Activated T-cell treated with anti-CD3 and anti-CD28 coated beads for 4 hours (primary cell): ENCODE data around the gene MKKS.

ENCODE experiments used
- DNase-seq: peaks from one replicate; pipeline ENCODE4 v3.0.0-alpha.2; 2020

Gene MKKS

GRCh38 chr20:10433623-10434466 lies at the start of gene MKKS:
TSS of gene MKKS (minus strand) at chr20:10434222. CDS start at chr20:10413514, 20,708 bp downstream.
- peak; percentile 75 for DNase-seq

GRCh38 chr20:10483691-10484090 lies 49.7 kb upstream of the MKKS start:
- no peak for DNase-seq

GRCh38 chr20:10481676-10482075 lies 47.7 kb upstream of the MKKS start:
- no peak for DNase-seq

DNA sequence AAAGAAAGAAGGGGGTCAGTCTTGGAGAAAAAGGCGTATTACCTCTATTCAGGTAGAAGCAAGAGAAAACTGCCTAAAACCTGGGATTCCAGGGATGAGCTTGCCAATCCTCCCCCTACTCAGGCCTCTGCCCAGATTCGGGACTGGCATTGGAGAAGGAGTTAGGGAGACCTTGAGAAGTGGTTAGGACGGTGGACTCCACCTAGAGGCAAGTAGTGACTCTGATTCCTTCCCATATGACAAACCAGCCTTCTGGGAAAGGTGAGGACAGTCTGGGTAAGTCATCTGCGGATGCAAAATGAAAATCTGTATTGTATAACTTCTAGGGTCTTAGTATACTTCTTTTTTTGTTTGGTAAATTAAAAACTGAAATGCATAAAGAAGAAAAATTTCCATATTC lies 44.9 kb upstream of the MKKS start:
- DNase-seq: no peak

GRCh38 chr20:10478205-10478604 lies 44.2 kb upstream of the MKKS start:
- DNase-seq: no peak

- DNase-seq: no peak
Observed at GRCh38 chr20:10476319-10476724, 42.3 kb upstream of the MKKS start.

- DNase-seq: no peak
Observed at GRCh38 chr20:10475225-10475624, 41.2 kb upstream of the MKKS start.

GRCh38 chr20:10474606-10475184 lies 40.7 kb upstream of the MKKS start:
- DNase-seq: no peak

DNA sequence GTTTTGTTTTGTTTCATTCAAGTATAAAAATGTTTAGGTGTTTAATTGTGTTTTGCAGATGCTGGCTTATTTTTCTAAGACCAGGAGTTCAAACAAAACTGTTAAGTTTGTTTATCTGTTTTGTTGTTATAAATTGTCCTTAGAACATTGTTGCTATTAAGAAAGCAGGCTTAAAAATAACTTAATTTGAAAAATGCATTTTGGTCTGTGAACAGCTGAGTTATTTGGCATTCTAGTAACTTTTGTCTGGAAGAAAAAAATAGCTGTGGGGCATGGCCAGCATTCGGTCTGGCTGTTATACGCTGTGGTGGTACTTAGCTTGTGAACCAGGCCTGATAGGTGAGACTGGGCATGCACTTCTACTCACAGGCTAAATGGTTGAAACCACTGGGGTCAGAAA lies 38.8 kb upstream of the MKKS start:
- no peak for DNase-seq

GRCh38 chr20:10470276-10470675 lies 36.3 kb upstream of the MKKS start:
- DNase-seq: no peak

- DNase-seq: no peak
Observed at GRCh38 chr20:10469599-10469998, 35.6 kb upstream of the MKKS start.

GRCh38 chr20:10469056-10469455 lies 35.0 kb upstream of the MKKS start:
- no peak for DNase-seq

GRCh38 chr20:10468340-10468845 lies 34.4 kb upstream of the MKKS start:
- DNase-seq: no peak

DNA sequence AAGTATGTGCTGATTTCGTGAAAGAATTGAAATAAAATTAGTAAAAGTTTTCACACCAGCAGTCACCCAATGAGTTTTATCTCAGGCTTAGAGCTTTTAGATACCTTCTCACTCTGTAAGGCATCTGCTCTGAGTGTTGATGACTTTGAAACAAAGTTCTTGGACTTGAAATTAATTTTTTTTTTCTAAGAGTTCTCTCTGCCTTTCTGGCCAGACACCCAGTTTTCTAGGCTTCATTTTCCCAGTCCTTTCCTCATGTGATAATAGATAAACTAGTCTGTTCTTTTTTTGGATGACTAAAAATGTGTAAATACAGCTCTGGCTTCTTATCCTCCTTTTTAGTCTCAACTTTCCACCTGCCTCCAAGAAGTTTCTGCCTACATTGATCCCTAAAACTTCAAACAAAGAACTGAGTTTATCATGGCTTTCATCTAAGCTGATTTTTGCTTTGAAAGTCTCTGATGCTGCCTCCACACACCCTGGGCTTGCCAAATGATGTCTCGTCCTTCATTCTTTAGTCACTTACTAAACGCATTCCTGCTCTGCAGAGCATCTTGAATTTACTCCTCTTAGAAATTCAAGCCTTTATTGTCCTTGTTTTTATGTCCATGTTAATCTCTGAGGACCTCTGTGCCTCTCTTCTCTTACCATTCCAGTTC lies 33.8 kb upstream of the MKKS start:
- DNase-seq: no peak

DNA sequence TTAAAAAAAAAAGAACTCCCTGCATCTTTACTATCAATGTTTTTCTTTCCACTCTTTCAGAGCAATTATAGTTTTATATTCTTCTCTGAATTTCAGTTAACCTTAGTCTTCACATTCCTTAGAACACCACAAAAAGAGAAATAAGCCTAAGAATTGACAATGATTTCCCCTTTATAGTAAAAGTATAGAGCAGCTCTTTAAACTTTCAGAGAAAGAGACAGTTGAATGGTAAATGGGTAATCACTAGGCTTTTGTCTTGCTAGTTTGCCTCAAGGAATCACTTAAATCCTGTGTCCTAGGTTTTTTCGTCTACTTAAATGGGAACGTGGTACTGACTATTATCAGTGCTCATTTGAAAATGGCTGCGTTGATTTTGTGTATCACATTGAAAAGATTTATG lies 32.8 kb upstream of the MKKS start:
- no peak for DNase-seq

DNA sequence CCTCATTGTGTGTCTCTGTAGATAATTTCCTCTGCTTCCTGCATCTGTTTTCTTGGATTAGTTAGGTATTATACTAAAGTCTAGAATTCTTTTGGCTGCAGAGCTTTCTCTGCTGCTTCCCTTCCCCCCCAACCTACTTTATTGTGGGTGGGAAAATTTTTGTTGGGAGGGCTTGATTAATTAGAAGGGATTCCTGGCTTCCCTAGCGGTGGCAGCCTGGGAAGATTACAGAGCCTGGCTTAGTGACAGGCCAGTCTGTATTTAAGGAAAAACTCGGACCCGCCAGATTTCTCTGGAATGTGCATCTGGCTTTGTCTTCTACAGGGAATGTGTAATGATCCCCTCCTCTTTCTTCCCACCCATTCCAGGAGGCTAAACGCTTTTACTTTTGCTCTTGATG lies 32.3 kb upstream of the MKKS start:
- no peak for DNase-seq

DNA sequence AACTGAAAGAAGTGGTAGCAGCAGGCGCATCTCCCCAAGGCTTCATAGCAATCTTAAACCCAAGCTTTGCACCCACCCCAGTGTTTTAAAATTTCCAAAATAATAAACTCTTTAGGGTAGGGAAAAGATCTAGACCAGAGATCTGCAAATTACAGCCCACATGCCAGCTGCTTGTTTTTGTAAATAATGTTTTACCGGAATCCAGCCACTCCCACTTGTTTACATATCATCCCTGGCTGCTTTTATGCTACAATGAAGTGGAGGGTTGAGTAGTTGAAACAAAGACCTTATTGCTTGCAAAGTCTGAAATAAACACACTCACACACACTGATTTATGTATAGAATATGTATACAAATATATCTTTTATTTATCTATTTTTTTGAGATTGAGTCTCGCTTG lies 31.1 kb upstream of the MKKS start:
- DNase-seq: no peak

- no peak for DNase-seq
Observed at GRCh38 chr20:10463622-10464021, 29.6 kb upstream of the MKKS start.

DNA sequence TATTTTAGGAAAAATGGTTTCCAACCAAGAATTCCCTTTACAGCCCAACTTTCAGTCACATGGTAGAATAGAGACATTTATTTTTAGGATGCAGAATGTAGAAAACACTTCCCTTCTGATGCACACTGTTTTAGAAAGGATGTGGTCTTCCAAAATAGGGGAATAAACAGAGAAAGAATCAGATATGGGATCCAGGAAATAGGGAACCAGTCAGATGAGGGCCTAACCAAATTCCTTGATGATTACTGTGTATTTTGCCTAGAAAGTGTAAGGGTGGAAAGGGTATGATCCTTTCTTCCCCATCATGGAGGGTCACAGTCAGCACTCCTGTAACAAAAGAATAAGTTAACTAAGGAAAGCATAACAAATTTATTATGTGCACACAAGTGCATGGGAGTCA lies 28.5 kb upstream of the MKKS start:
- DNase-seq: no peak

DNA sequence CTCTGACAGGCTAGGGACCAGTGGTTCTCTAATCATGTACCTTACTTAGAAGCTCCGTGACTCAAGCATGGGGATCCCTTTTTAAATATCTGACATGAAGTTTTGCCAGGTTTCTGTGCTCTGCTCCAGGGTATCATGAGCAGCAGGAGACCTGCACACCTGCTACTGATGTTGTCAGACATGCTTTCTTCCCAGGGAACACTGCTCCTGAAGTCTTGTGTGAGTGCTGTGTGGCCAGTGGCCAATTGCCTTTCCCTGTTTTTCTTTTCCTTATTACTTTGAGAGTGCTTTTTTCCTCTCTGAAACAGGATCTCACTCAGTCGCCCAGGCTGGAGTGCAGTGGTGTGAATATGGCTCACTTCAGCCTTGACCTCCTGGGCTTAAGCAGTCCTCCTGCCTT lies 27.5 kb upstream of the MKKS start:
- no peak for DNase-seq

- no peak for DNase-seq
Observed at GRCh38 chr20:10454151-10454750, 20.2 kb upstream of the MKKS start.

GRCh38 chr20:10453241-10453640 lies 19.2 kb upstream of the MKKS start:
- no peak for DNase-seq

DNA sequence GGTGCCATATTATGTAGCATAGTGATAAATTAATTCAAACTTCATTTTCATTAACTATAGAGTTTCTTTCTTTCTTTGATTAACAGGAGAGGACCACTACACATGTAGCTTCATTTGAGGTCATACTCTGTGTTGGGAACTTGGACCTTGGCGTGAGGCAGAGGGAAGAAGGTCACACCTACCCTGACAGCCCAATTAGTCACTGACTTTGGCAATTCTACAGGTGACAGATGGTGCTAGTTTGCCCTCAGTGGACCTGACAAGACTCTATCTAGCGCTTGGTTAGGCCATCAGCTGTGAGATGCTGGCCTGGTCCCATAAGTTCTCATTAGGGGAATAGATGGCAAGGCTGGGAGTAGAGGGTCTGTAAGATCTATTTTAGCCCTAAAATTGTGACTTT lies 15.2 kb upstream of the MKKS start:
- DNase-seq: no peak
